HG03066 (cell line): ENCODE data around the gene STRIT1.
"Not testable (repeated sequence)": the region's sequence is repeated elsewhere in the genome, so short reads cannot be mapped to it uniquely, and the experiment has no call there.

Experiments
- ATAC-seq: cut with Tn5 transposase; IDR thresholded peaks from one replicate; pipeline ENCODE4 v1.9.1; 2021; ENCODE audit warnings: low read depth; ENCODE audit not compliant: unreplicated experiment

STRIT1 gene

DNA sequence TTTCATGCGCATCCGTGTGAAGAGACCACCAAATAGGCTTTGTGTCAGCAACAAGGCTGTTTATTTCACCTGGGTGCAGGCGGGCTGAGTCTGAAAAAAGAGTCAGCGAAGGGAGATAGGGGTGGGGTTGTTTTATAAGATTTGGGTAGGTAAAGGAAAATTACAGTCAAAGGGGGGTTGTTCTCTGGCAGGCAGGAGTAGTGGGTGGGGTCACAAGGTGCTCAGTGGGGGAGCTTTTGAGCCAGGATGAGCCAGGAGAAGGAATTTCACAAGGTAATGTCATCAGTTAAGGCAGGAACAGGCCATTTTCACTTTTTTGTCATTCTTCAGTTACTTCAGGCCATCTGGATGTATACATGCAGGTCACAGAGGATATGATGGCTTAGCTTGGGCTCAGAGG, 19.0 kb downstream of the STRIT1 start:
- not testable (repeated sequence) for ATAC-seq

DNA sequence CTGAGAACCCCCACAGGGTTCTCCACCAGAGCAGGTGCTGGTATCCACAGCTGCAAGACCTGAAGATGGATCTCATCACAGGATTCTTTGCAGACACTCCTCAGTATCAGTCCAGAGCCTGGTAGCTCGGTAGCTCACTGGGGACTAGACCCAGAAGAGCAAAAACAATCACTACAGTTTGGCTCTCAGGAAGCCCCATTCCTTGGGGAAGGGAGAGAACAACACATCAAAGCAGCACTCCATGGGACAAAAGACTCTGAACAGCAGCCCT, 22.2 kb downstream of the STRIT1 start:
- ATAC-seq = no peak

DNA sequence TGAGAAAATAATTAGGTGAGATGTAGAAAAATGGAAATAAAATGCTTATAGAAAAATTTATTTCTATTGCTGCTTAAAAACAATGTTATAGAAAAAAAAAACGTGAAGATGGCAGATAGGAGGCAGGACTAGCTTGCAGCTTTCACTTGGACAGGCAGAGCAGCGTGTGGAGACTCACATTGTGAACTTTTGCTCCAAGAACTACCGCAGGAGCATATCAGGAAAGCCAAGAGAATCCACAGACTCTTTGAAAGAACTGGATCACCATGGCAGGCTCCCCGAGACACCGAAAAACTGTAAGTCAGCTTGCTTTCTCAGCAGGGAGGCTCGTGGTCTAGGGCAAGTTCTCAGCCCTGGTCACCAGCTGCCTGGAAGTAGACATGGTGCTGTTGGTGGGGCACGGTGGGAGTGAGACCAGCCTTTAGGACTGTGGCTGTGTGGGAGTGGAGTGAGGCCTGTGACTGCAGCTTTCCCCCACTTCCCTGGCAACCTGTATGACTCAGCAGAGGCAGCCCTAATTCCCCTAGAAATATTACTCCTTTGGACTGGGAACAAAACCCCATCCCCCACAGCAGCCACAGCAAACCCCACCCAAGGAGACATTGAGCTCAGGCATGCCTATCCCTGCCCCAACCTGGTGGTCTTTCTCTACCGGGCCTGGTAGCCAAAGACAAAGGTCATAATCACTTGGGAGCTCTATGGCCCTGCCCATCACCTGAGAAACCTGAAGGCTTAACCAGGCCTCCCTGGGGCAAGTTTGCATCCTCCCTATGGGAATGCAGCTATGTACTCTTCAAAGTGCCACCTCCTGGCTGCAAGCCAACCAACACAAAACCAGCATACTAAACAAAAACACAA, 22.8 kb downstream of the STRIT1 start:
- no peak for ATAC-seq

DNA sequence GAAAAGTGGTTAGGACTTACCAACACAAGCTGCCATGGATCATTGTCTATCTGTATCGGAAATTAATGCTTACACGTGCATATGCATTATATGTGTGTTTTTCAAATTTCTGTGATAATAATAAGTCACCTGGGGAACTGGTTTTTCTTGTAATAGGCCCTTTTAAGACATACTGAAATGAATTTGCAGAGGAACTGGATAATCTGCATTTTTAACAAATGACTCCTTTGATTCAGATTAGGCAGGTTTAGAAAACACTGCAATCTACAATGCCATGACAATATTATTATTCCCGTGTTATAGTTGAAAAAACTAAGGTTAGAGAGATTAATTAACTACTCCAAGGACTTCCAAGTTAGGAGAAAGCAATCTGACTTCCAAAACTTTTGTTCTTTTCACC, 23.4 kb downstream of the STRIT1 start:
- ATAC-seq = no peak

DNA sequence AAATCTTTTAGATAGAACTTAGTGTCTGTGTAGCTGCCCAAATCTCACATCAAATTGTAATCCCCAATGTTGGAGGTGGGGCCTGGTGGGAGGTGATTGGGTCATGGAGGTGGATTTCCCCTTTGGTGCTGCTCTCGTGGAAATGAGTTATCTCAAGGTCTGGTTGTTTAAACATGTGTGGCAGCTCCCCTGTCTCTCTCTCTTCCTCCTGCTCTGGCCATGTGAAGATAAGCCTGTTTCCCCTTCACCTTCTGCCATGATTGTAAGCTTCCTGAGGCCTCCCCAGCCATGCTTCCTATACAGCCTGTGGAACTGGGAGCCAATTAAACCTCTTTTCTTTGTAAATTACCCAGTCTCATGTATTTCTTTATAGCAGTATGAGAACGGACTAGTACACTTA, 30.6 kb downstream of the STRIT1 start:
- not testable (repeated sequence) for ATAC-seq

DNA sequence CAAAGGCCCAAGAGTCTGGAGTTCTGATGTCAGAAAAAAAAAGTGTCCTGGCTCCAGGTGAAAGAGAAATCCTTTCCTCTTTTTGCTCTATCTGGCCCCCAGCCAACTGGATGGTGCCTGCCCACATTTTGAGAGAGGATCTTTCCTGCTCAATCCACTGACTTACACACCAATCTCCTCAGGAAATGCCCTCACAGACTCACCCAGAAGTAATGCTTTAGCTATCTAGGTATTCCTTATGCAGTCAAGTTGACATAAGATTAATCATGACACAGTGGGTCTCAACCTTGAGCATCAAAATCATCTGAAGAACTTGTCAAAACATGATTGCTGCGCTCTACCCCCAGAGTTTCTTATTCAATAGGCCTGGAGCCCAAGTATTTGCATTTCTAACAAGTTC, 31.2 kb downstream of the STRIT1 start:
- no peak for ATAC-seq

DNA sequence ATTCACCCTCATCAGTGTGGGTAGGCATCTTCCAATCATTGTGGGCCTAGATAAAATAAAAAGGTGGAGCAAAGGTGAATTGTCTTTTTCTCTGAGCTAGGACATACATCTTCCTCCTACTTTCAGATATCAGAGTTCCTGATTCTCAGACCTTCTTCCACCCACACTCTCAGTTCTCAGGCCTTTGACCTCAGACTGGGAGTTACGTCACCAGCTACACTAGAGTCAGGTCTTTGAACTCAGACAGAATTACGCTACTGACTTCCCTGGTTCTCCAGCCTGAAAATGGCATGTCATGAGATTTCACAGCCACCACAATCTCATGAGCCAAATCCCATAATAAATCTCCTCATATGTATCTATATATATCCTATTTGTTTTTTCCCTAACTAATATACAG, 39.0 kb downstream of the STRIT1 start:
- ATAC-seq = no peak

DNA sequence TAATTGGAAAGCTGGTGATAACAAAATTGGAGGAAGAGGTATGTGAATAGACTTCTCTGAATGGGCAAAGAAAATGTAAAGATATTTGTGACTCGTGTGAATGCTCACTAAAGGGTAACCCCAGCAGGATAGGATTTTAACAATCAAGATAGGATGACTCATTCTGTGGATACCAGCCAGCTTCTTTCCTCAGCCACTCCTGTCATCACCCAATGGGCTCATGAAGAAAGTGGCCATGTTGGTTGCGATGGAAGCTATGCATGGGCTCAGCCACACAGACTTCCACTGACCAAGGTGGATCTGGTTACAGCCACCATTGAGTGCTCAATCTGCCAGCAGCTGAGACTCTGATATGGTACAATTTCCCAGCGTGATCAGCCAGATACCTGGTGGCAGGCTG, 40.9 kb downstream of the STRIT1 start:
- ATAC-seq = no peak

DNA sequence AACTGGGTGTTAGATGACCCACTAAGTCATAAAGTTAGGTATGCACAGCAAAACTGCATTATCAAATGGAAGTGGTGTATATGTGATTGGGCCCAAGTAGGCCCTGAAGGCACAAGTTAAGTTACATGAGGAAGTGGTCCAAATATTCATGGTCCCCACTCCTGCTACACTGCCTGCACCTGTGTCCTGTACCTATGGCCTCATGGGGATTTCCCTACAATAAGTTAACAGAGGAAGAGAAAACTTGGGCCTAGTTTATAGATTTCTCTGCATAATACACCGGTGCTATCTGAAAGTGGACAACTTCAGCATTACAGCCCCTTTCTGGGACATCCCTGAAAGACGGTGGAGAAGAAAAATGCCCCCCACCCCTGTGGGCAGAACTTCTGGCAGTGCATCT, 41.5 kb downstream of the STRIT1 start:
- ATAC-seq = no peak

DNA sequence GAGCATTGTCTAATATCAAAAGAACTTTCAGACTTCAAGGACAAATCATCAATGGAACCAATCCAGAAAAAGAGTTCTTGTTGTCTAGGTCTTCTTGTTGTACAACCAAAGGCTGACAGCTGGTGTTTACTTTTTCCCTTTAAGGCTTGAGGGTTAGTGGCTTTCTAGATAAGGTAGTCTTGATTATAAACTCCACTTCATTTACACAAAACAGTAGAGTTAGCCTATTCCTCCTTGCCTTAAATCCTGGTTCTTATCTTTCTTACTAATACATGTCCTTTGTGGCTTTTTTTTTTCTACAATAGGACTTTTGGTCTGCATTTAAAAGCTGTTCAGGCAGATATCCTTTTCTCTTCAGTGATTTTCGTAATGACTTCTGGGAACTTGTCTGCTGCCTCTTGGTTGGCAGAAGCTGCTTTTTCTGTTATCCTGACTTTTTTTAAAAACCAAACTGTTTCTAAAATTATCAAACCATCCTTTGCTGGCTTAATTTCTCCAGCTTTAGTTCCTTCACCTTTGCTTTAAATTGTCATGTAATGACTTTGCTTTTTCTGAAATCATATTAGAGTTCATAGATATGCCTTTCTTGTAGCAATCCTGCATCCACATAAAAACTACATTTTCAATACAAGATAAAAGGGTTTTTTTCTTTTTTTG, 44.8 kb downstream of the STRIT1 start:
- ATAC-seq = no peak

DNA sequence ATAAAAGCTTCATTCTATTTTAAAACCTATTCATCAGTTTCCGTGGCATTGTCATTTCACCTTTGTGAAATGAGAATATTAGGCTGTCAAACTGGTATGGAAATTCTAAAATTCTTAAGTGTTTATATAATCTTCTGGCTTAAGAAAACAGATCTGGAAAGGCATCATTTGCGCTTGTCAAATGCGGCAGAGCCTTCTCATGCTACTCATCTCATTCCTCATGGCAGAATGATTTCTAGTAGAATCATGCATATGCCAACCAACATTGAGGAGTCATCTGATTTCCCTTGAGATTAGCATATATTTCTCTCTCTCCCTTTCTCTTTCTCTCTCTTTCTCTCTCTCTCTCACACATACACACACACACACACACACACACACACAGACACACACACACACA, 48.8 kb downstream of the STRIT1 start:
- ATAC-seq = no peak

DNA sequence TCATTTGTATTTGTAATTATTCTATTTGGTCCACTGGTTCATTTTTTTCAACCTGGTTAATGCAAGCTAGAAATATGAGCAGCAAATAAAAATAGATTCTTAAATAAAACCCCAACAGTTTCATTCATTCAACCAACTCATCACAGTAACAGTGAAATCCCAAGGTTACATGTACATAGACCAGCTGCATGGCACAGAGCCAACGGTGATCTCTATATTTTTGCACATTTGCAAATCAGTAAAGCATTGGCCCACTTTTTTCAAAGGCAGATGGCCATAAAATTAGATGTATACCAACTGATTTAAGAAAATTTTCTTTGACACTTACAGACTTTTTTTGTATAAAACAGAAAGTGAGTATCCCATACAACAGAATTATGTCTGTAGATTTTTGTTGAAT, 49.3 kb downstream of the STRIT1 start:
- no peak for ATAC-seq

DNA sequence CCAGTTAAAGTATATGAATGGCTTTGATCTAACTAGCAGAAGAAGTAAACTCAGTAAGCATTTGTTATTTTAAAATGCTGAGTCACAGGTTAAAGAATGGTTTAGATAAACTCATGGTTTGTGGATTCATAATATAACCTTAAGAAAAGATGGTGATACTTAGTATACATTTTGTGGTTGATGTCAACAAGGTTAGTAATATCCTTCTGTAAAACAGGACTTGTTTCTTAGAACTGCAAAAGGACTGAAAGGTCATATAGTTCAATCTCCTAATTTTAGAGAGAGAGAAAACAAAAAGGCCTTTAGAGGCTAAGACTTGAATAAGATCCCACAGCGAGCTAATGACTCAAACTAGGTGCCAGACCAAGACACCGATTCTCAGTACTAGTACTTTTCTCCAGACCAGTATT, 50.0 kb downstream of the STRIT1 start:
- ATAC-seq = no peak

DNA sequence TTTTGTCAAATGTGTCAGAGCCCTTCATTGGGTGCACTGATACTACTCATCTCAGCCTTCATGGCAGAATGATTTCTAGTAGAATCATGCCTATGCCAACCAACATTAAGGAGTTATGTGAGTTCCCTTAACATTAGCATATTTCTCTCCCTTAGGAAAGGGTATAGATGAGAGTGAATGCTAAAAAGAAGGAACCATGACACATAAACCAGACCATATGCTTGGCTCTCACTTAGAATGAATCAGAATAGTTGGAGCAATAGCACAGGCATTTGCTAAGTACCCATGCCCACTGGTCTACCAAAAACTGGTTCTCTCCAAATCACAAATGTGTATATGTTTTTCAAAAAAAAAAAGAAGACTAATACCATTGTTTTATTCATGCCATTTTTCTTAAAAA, 51.1 kb downstream of the STRIT1 start:
- ATAC-seq = no peak

DNA sequence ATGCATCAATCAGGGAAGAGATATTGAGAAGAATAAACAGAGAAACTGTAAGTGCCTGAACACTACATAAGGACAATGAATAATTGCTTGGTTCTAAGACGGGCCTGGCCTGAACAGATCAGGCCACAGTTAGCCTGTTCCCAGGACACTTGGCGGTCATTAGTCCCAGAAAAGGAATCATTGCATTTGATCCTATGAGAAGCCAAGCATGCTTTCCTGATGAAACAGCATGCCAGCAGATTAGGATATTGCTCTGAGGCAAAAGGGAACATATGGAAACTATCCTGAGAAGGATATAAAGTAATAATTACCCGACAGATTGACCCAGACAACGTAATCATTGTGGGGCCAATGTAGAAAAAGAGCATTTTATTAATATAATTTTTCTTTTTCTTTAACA, 51.9 kb downstream of the STRIT1 start:
- ATAC-seq = no peak
